ENCODE data around the gene TPP1. TPM values are rescaled to one million over a fixed set of nuclear protein-coding genes. Genes with fewer than 3 reads are reported as not detected.
A peak's percentile ranks its signal among the peaks of the same experiment; 100 is the strongest.

The TPP1 gene
- total and polyA plus RNA-seq, 2 of the 13 experiments (the other 11 are each of a cell fraction or from before 2014, with no cell fraction given): 13.9 to 74.6 TPM

DNA sequence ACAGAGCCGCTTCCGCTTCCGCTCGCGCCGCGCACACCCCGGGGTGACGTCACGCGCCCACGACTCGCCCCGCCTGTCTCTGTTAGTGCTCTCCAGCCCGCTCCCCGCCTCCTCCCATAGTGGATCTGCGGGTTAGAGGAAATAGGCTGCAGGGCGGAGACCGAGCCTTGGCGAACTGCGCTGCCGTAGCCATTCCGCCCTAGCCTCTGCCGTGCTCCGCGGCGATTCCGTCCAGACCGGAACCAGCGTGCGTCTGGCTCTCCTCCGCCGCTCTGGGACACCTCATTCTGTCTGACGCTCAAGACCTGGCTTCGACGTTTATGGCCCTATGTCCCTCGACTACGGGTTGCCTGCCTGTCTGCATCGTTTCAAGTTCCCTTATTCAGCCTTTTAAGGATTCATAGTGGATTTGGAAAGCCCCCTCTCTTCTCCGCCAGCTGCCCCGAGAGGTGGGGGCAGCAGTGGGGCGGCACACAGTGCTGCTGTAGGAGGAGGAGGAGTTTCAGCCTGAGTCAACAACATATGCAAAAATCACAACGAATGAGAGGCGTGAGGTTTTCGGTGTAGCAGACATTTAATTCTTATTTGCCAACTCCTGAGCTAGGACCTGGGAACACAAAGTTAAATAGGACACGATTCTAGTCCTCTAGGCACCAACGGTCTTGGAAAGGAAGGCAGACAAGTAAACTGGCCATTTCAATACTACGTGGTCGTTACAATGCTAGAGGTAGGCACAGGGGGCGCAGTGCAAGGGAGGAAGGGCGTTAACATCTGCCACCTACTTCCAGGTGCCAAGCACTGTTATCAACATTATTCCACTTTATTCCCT is 6.8 kb downstream of the TPP1 start, which contains the start of gene TAF10 (continued):
- TF ChIP-seq, protein P1, sequence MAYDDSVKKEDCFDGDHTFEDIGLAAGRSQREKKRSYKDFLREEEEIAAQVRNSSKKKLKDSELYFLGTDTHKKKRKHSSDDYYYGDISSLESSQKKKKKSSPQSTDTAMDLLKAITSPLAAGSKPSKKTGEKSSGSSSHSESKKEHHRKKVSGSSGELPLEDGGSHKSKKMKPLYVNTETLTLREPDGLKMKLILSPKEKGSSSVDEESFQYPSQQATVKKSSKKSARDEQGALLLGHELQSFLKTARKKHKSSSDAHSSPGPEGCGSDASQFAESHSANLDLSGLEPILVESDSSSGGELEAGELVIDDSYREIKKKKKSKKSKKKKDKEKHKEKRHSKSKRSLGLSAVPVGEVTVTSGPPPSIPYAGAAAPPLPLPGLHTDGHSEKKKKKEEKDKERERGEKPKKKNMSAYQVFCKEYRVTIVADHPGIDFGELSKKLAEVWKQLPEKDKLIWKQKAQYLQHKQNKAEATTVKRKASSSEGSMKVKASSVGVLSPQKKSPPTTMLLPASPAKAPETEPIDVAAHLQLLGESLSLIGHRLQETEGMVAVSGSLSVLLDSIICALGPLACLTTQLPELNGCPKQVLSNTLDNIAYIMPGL (CRISPR knock-in tag; IDR thresholded peaks at IDR 0.05; ENCODE audit: borderline replicate concordance in 1 of 2, low read depth in 1 of 2): peak in 1 of 2 experiments; percentile 59; a peak in 2 of 4 replicates
- TF ChIP-seq ZFP62 (CRISPR knock-in tag; IDR thresholded peaks at IDR 0.05): no peak
- TF ChIP-seq ZNF709 (CRISPR knock-in tag; IDR thresholded peaks at IDR 0.05): peak; percentile 82
- TF ChIP-seq SRSF4 (IDR thresholded peaks at IDR 0.05; ENCODE audit: low read depth, low read length, poor library complexity, severe bottlenecking): no peak
- 0 out of 2 replicates have a peak, but pooled peaks have one; percentile 59 for TF ChIP-seq GATA4 (IDR thresholded peaks at IDR 0.05; ENCODE audit: borderline replicate concordance, low read depth)
- TF ChIP-seq, protein P2, sequence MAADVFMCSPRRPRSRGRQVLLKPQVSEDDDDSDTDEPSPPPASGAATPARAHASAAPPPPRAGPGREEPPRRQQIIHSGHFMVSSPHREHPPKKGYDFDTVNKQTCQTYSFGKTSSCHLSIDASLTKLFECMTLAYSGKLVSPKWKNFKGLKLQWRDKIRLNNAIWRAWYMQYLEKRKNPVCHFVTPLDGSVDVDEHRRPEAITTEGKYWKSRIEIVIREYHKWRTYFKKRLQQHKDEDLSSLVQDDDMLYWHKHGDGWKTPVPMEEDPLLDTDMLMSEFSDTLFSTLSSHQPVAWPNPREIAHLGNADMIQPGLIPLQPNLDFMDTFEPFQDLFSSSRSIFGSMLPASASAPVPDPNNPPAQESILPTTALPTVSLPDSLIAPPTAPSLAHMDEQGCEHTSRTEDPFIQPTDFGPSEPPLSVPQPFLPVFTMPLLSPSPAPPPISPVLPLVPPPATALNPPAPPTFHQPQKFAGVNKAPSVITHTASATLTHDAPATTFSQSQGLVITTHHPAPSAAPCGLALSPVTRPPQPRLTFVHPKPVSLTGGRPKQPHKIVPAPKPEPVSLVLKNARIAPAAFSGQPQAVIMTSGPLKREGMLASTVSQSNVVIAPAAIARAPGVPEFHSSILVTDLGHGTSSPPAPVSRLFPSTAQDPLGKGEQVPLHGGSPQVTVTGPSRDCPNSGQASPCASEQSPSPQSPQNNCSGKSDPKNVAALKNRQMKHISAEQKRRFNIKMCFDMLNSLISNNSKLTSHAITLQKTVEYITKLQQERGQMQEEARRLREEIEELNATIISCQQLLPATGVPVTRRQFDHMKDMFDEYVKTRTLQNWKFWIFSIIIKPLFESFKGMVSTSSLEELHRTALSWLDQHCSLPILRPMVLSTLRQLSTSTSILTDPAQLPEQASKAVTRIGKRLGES (CRISPR knock-in tag; IDR thresholded peaks at IDR 0.05; ENCODE audit: borderline replicate concordance): no peak
- TF ChIP-seq HOXA3 (CRISPR knock-in tag; IDR thresholded peaks at IDR 0.05): peak; percentile 95
- peak; percentile 92 for TF ChIP-seq GABPB1 (CRISPR knock-in tag; IDR thresholded peaks at IDR 0.05)
- TF ChIP-seq, protein P3, sequence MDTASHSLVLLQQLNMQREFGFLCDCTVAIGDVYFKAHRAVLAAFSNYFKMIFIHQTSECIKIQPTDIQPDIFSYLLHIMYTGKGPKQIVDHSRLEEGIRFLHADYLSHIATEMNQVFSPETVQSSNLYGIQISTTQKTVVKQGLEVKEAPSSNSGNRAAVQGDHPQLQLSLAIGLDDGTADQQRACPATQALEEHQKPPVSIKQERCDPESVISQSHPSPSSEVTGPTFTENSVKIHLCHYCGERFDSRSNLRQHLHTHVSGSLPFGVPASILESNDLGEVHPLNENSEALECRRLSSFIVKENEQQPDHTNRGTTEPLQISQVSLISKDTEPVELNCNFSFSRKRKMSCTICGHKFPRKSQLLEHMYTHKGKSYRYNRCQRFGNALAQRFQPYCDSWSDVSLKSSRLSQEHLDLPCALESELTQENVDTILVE (CRISPR knock-in tag; IDR thresholded peaks at IDR 0.05): no peak
- peak; percentile 86 for TF ChIP-seq NRL (CRISPR knock-in tag; IDR thresholded peaks at IDR 0.05; ENCODE audit: borderline replicate concordance)
- peak; percentile 75; the same call in 1 of the 2 replicates for TF ChIP-seq ETV5 (CRISPR knock-in tag; IDR thresholded peaks at IDR 0.05; ENCODE audit: borderline replicate concordance)
- TF ChIP-seq ZFP36L2 (CRISPR knock-in tag; IDR thresholded peaks at IDR 0.05): 0 out of 2 replicates have a peak, but pooled peaks have one; percentile 17
- TF ChIP-seq STAG1 (CRISPR knock-in tag; IDR thresholded peaks at IDR 0.05): 0 out of 2 replicates have a peak, but pooled peaks have one; percentile 12
- peak; percentile 68; the same call in 1 of the 2 replicates for TF ChIP-seq ZNF263 (CRISPR knock-in tag; IDR thresholded peaks at IDR 0.05)
- no peak for TF ChIP-seq ZNF484 (CRISPR knock-in tag; IDR thresholded peaks at IDR 0.05; ENCODE audit: borderline replicate concordance, low read depth)
- TF ChIP-seq, protein P4, sequence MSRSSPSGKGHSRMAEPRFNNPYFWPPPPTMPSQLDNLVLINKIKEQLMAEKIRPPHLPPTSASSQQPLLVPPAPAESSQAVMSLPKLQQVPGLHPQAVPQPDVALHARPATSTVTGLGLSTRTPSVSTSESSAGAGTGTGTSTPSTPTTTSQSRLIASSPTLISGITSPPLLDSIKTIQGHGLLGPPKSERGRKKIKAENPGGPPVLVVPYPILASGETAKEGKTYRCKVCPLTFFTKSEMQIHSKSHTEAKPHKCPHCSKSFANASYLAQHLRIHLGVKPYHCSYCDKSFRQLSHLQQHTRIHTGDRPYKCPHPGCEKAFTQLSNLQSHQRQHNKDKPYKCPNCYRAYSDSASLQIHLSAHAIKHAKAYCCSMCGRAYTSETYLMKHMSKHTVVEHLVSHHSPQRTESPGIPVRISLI (CRISPR knock-in tag; IDR thresholded peaks at IDR 0.05; ENCODE audit: borderline replicate concordance): no peak
- no peak for TF ChIP-seq SOX13 (IDR thresholded peaks at IDR 0.05)
- TF ChIP-seq SOX13 (CRISPR knock-in tag; conservative IDR thresholded peaks at IDR 0.05 in 1 of 2, IDR thresholded peaks at IDR 0.05 in 1 of 2): 0 out of 4 replicates have a peak, but pooled peaks of 1 of the 2 experiments have one; percentile 22
- TF ChIP-seq, protein P5, sequence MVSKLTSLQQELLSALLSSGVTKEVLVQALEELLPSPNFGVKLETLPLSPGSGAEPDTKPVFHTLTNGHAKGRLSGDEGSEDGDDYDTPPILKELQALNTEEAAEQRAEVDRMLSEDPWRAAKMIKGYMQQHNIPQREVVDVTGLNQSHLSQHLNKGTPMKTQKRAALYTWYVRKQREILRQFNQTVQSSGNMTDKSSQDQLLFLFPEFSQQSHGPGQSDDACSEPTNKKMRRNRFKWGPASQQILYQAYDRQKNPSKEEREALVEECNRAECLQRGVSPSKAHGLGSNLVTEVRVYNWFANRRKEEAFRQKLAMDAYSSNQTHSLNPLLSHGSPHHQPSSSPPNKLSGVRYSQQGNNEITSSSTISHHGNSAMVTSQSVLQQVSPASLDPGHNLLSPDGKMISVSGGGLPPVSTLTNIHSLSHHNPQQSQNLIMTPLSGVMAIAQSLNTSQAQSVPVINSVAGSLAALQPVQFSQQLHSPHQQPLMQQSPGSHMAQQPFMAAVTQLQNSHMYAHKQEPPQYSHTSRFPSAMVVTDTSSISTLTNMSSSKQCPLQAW (CRISPR knock-in tag; IDR thresholded peaks at IDR 0.05): peak; percentile 57; the same call in 1 of the 2 replicates

Data from HepG2 (cell line).